Activated CD4-positive, CD25-positive, alpha-beta regulatory T cell (primary cell): Measurements from ENCODE around the gene POLR1A.

ENCODE experiments used
- DNase-seq, 4 experiments: peaks; one replicate each; lab custom pipeline; 2025; lab: John Stamatoyannopoulos, UW

Gene POLR1A

DNA sequence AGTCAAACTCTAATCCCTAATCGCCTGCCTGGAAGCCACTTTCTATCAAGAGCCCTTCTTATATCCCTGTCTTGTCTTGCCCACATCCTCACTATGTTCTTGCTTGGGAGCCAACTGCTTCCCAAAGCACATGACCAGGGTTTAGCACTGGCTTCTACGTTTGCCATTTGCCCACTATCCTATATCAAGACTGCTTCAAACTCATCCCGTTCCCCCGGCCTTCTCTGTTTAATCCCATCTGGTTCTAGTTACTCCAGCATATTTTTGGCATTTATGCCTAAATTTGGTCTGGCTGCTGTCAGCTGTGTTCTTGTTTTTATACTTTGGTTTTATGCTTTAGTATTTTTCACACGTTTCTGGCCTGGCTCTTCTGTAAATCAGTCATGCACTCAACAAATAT lies 40.2 kb downstream of the POLR1A start:
- DNase-seq: no peak

DNA sequence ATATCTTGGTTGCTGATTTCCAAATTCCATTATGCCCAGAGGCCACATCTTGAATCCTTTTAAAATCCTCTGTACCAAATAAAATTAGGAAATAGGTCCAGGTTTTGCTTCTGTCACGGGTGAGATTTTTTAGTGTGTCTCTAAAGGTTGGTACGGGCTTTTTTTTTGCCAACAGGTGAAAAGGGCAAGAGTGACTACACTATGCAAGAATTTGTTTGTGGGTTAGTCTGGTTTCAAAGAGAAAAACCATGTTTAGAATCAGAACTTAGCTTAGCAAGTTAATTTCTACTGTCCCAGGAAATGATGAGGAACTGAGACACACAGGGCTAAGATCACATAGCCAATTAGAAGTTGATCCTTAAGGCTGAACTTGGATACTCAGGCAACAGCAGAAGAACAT lies 41.7 kb downstream of the POLR1A start:
- no peak for DNase-seq

DNA sequence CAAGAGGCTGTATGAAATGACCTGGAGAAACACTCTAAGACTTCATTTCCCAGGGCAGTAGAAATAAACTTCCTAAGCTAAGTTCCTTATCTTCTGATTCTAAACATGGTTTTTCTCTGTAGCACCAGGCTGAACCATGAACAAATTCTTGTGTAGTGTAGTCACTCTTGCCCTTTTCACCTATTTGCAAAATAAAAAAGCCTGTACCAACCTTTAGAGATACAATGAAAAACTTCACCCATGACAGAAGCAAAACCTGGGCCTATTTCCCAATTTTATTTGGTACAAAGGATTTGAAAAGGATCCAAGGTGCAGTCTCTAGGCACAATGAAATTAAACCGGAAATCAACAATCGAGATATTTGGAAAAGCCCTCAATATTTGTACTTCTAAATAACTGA lies 43.6 kb downstream of the POLR1A start:
- DNase-seq: no peak

DNA sequence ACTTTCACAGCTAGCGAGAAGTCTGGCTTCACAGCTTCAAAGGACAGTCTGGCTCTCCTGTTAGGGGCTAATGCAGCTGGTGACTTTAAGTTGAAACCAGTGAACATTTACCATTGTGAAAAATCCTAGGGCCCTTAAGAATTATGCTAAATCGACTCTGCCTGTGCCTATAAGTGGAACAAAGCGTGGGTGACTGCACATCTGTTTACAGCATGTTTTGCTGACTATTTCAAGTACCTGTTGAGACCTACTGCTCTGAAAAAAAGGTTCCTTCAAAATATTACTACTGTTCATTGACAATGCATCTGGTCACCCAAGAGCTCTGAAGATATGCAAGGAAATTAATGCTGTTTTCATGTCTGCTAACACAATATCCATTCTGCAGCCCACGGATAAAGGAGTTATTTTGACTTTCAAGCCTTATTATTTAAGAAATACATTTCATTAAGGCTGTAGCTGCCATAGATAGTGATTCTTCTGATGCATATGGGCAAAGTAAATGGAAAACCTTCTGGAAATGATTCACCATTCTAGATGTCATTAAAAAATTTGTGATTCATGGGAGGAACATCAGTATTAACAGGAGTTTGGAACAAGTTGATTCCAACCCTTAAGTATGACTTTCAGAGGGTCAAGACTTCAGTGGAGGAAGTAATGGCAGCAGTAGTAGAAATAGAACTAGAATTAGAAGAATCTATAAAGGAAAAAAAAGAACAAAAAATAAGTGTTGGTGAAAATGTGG lies 48.9 kb downstream of the POLR1A start:
- DNase-seq: no peak

DNA sequence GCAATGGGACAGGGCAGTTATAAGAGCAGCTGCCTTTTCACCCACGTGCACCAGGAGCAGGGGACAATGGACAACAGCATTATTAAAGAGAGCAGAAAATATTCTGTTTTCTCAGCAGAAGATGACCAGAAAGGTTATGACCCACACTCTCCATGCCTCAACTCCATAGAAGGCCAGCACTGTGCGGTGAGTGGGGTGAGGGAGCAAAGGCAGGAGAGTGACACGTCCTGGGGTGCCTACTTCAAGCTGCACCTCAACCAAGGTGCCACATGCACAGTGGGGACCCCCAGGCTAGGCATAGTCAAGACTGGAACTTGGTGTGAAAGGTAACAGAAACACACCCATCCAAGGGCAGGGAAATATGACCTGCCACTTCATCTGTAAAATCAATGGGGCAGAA lies 50.4 kb downstream of the POLR1A start:
- DNase-seq: no peak

DNA sequence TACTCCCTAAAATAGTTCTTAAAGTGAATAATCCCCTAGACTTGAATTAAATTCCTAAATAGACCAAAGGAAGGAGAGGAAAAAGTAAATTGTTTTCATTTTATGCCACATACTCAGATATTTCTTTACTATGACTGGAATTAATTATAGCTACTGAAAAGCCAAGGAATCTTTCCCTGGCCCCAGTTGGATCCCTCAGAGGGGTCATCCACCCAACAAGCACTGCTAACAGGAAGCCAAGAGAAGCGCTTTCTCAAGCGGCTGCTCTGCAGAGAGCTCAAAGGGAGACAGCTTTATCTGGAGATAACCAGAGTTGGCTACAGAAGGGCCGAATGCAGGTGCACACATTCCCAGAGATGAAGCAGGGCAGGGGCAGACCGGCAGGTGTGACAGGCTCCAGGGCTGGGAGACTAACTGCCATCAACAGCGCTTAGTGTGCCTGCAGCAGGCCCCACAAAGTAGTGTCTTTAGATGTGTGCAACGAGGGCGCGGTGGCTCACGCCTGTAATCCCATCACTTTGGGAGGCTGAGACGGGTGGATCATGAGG lies 51.1 kb downstream of the POLR1A start:
- no peak for DNase-seq

DNA sequence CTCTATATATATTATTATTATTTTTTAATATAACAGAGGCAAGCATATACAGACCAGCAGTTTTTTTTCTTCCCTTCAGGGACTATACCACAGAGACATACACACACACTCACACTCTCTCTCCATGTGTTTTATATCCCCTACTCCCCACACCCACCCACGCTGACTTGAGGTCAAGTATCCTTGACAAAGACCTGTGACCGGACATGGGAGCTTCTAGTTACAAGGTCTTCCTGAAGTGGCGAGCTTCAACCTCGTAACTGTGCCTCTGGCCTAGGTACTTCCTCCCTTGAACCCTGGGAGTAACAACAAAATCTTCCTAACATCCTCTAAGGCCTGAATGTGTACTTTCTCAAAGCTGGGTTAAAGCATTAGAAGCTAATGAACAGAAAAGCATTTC lies 52.5 kb downstream of the POLR1A start:
- DNase-seq: no peak

DNA sequence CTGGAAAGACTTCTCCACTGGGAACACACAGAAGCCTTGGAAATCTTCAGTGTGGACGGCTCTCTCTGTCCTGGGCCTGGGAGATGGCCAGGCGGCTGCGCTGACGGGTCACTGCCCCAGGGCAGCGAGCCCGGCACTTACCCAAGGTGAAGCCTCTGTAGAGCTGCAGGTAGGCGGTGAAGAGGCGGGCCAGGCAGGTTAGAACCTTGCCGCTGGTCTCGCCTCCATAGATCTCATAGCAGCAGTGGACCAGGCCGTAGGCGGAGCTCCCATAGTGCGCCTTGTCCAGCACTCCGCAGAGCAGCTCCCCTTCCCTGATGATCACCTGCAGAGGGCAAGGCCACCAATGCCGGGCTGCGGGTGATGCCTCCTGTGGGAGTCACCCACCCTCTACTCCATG lies 53.0 kb downstream of the POLR1A start:
- no peak for DNase-seq

DNA sequence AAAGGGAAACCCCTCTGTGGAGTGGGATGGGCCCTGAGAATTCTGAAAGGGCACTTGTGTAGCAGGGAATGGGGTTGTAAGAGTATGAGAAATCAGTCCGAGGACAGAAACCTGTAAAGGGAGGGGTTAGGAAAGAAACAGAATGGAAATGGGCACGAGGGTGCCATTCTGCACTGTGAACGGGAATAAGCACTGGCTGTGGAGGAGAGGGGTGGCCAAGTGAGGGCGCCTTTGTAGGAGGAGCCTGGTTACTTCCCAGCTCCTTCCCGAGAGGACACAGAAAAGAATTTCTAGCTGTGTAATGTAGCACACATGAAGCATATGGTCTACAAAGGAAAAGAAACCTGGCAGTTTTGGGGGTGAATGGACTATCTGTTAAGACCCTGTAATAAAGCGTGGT lies 53.4 kb downstream of the POLR1A start:
- no peak for DNase-seq

DNA sequence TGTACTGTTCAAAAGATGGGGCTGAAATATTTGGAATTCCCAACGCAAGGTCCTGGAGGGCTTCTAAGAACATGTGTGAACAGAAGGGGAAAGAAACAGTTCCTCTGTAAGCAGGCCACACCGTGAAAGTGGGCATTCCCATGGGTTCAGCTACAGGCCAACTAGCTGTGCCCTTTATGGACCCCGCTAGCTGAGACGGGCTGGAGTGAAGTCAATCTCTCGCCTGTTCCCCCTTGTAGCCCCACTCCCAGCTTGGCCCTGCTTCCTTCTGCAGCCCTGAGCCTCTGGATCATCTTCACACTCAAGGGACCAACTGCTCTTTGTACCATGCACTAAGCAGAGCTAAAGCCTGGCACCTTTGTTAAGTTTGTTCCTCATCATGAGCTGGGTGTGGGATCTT lies 55.4 kb downstream of the POLR1A start:
- no peak for DNase-seq

DNA sequence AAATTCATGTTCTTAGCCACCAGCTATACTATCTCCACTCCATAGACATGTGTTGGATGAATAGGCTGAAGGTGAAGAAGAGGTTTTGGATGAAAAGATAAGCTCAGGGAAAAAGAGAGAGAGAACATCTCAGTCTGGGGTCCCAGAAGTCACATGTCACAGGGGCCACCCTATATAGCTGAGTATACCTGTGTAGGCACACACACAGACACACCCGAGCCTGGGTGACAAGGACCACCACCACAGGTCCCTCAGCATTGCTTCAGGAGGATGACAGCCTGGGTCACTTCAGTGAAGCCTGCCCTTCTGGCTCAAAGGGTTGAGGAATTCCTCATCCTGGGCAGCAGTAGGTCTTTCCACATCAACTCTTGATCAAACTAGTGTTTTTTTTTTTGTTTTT lies 56.2 kb downstream of the POLR1A start:
- no peak for DNase-seq

DNA sequence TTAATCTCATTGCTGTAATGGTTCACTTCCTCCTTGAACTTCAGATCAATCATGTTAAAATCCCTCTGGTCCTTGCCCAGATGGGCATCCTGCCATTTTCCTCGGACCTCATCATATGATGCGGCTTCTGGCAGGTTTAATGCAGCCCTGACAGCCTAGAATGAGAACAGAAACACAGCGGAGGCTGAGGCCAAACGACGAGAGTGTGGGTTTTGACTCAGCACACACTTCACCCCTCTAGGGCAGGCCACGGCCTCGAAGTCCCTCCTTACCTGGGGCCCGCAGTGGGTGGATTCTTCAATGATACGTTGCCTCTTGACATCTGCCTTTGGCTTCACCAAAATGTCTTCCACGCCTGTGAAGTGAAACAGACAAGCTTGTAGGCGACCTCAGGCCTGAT lies 56.8 kb downstream of the POLR1A start:
- no peak for DNase-seq

DNA sequence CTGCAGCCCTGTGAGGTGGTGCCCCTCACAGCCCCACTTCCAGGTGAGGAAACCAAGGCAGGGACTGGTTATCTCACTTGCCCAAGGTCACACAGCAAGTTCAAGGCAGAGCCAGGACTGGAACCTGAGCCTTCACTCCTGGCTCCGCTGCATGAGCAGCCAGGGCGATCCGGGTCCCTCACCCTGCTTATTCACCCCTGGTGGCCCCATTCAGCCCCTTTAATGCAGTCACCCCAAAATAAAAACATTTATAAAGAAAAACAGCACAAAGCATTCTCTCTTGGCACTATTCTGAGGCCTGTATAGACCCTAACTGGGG lies 57.3 kb downstream of the POLR1A start:
- DNase-seq: no peak

DNA sequence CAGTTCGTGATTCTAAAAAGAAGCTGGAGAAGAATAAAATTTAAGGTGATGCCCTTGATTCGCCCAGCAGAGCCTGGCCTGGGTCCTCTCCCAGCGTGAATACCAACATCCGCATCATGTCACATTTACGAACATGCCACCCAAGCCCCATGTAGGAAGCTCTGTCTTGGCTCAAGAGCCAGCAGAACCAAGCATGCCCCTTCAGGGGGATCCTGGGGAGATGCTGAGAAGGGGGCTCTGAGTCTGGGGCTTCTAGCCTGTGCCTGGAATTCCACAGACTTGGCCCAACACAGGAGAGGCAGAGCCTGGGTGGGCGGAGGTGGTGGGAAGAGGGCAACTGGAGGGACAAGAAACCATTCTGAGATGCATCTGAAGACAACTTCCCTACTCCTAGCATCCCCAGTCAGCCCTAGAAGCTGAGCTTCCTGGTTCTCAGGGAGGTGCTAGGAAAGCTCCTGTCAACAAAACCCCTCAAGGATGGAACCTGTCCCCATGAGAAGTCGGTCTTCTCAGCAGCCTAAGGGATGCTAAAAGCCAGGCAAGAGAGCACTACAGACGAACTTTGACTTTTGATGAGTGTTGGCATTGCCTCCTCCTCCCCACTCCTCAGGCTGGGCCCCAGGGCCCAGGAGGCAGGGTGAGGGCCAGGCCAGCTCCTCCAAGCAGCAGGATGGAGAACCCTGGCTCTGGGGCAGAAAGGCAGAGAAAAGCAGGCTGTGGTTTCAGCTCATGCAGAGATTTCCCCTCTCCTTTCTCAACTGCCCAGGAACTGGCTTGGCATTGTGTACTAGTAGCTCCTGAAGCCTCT lies 57.9 kb downstream of the POLR1A start:
- DNase-seq: no peak

DNA sequence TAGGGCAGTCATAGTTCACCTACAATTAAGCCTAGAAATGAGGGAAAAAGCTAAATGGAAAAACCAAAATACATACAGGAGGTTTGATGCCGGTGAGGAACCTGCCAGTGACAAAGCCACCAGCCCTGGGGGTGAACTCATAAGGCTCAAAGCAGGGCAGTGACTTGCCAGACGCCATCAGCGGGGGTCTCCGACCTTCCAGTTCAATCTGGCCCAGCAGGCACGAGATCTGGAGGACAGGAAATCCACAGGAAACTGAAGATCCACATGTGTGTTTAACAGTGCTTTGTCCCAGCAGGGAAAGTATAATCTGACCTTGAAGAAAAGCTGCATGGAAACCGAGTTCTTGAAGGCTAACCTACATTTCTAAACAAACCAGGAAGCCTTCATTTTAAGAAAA lies 60.1 kb downstream of the POLR1A start:
- no peak for DNase-seq

DNA sequence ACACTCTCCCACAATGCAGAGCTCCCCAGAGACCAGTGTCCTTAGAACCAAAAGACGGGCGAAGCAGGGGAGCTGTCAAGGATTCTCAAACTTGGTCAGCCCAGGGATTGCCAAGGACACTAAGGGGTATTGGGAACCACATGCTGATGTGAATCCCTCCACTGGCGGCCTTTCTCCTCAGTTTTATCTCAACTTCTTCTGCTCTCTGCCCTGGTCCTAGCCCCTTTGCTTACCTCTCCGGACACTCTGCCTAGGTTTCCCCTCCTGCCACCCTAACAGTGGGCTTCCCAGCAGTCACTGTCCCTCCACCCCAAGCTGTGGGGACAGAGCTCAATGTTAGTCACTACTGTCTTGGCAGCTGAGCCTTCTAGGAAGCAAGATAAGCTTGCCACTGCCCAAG lies 61.1 kb downstream of the POLR1A start:
- DNase-seq: no peak

DNA sequence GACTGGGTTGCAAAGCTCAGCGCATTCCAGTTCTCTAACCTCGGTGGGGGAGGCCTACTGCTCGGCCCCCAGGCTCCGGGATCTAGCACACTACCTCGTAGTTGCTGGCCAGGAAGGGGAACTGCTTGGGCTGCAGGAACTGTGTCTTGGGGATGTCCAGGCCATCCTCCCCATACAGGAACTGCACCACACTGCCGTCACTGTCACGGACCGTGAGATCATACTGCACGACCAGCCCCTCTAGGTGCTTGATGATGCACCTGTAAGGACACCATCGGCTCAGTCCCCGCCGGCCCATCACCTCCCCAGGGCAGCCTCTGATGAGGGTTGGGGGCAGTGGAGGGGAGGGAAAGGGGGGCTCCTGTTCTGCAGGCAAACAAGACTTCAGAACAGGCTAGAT lies 61.6 kb downstream of the POLR1A start:
- DNase-seq: no peak

DNA sequence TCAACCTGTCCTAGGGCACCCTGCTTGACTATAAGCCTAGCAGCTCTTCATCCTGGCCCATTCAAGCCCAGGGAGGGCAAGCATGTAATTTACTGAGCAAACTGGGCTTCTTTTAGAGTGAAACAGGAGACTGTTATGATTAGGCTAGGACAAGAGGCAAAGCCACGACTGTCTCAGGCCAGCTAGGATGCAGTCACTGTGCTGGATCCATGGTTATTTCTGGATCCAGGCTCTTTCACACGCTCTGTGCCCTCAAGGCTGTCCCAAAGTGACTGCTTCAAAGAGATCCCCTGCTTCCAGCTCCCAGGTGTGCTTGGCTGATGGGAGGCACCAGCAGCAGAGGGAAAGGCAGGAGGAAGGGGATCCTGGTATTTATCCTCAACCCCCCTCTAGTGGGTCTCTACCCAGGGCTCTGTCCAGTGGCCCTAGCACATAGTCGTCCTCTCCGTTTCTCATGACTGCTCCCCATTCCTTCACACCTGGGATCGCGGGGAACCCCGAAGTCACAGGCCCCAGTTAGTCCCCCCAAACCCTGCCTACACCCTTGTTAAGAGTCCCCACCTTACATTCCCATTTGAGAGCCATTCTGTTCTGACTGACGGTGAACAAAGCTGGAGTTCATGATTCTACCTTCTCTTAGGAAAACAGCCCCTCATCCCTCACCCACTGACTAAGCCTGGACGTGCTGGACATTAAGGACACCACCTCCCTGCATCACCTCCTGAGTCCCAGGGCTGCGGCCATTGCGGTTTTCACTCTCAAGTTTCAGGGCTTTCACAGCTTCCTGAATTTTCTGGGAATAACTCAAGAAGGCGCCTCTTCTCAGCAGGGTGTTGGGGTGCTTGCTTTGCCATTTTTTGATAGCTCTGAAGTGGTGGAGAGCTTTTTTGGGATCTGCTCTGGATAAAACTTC lies 63.2 kb downstream of the POLR1A start:
- no peak for DNase-seq

DNA sequence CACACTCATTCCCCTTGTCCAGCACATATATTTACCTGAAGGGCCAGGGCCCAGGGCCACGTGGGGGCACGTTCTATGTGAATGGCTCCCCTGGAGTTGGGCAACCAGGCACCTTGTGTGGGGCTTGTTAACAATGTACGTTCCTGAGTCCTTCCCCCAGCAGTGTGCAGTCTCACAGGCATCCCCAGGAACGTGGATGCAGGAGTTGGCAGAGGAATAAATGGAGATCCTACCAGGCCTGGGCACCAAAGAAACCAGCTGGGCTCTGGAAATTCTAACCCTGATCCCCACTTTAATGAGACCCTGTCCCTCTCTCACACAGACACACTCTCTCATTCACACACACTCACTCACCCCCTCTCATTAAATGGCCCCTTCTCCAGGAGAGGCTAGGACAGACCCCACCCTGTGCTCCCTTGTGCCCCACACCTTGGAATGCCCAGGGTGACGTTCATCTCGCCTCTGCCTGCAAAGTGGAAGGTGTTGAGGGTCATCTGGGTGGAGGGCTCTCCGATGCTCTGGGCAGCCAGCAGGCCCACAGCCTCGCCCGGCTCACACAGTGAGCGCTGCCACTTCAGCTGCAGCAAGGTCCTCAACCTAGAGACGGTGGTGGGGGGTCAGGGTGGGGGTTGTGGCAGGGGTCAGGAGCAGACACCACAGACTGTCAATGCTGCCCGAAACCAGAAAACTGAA lies 65.6 kb downstream of the POLR1A start:
- DNase-seq: no peak

DNA sequence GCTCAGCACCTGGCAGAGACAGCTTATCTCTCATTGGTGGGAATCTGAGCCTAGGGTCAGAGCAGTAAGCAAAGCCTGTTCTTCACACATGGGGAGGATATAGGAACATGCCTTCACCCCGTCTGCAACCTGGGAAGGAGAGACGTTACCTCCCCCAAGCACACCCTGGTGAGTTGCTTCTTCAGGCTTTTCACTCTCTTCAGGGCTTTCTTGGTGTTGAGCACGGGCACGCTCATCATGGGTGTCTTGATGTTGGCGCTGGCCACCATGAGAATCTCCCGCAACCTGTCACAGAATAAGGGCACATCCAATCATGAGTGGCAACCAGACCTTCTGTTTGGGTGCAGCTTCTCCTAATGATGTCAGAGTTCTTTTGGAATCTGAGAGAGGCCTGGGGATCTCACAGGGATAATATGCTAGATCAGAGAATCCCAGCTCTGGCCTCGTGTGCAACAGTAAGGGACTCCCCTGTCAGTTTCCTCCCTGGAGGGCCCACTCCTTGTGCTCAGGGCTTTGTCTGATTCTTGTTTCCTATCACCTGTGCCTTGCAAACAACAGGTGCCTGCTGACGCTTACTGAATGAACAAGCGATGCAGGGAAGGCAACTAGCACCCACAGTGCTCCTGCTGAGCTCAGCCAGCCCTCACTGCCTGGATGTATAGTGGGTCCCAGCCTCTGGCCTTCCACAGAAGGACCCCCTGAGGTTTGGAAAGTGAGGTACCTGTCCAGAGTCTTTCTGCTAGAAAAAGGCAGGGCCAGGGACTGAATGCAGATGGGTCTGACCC lies 66.3 kb downstream of the POLR1A start:
- DNase-seq: no peak
